Retinal pigment epithelial cell (primary cell): ENCODE data around the gene NKIRAS2.
"Not testable (repeated sequence)": the region's sequence is repeated elsewhere in the genome, so short reads cannot be mapped to it uniquely, and the experiment has no call there.

Source experiments
- DNase-seq: peaks from one replicate; pipeline ENCODE4 v3.0.0-alpha.2; 2010; ENCODE audit warnings: low read depth
- H3K4me3 ChIP-seq: 2 replicates; pipeline ENCODE4 v1.5.1; 2011; ENCODE audit warnings: mild to moderate bottlenecking, low read length, control low read depth, moderate library complexity
- TF ChIP-seq, protein P1 (sequence below): conservative IDR thresholded peaks from 2 replicates; pipeline ENCODE4 v1.5.1; 2011; ENCODE audit warnings: low read depth, low read length, control low read depth, inconsistent platforms

The NKIRAS2 gene

DNA sequence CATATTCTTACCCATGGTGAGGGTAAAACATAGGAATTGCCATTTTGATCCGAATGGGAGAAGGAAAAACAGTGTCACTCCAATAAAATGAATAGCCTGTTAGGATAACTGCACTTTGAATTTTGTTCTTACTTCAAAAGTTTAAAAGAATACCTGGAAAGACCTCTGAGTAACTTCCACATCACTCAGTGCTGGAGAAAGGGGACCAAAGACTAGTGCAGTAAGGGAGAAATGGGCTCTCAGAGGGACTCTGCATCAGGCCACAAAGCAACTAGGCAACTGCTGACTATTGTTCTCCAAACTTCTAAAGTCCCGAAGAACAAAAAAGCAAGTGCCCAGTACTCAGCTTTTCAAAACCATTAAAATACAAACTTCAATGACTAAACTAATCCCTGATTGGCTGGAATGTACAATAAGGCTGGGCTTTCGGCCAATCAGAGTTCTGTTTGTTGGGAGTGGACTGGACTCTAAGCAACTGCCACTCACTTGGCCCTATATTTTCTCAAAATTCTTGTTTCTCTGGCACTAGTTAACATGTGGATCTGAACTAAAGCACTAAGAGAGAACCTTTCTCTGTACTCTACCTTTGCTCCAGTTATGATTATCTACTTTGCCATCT, 8.9 kb upstream of the NKIRAS2 start:
- no peak for DNase-seq
- no peak overlapping the region for H3K4me3 ChIP-seq
- TF ChIP-seq, protein P1, sequence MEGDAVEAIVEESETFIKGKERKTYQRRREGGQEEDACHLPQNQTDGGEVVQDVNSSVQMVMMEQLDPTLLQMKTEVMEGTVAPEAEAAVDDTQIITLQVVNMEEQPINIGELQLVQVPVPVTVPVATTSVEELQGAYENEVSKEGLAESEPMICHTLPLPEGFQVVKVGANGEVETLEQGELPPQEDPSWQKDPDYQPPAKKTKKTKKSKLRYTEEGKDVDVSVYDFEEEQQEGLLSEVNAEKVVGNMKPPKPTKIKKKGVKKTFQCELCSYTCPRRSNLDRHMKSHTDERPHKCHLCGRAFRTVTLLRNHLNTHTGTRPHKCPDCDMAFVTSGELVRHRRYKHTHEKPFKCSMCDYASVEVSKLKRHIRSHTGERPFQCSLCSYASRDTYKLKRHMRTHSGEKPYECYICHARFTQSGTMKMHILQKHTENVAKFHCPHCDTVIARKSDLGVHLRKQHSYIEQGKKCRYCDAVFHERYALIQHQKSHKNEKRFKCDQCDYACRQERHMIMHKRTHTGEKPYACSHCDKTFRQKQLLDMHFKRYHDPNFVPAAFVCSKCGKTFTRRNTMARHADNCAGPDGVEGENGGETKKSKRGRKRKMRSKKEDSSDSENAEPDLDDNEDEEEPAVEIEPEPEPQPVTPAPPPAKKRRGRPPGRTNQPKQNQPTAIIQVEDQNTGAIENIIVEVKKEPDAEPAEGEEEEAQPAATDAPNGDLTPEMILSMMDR: no peak

DNA sequence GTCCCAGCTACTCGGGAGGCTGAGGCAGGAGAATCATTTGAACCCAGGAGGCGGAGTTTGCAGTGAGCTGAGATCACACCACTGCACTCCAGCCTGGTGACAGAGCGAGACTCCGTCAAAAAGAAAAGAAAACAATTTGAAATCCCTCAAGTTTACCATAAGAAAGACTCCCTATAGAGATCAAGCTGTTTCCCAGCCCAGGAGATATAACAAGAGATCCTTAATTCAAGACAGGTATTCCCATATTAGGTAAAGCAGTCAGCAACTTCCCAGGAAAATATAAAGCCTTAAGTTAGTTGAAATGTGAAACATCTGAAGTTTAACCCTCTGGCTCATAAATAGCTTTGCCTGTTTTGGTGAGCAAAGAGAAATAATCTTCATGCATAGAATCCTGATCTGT, 7.5 kb upstream of the NKIRAS2 start:
- not testable (repeated sequence) for DNase-seq

DNA sequence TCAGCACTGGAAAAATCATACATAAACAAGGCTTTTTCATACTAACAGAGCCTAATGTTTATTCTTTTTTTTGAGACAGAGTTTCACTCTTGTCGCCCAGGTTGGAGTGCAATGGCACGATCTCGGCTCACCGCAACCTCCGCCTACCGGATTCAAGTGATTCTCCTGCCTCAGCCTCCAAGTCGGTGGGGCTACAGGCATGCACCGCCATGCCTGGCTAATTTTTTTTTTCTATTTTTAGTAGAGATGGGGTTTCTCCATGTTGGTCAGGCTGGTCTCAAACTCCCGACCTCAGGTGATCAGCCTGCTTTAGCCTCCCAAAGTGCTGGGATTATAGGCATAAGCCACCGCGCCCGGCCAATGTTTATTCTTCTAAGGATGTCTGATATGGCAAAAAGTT, 6.2 kb upstream of the NKIRAS2 start:
- DNase-seq, H3K4me3 ChIP-seq: not testable (repeated sequence)

More for the DNA sequence above, 7.5 kb upstream of the NKIRAS2 start:
- not testable (repeated sequence) for H3K4me3 ChIP-seq

DNA sequence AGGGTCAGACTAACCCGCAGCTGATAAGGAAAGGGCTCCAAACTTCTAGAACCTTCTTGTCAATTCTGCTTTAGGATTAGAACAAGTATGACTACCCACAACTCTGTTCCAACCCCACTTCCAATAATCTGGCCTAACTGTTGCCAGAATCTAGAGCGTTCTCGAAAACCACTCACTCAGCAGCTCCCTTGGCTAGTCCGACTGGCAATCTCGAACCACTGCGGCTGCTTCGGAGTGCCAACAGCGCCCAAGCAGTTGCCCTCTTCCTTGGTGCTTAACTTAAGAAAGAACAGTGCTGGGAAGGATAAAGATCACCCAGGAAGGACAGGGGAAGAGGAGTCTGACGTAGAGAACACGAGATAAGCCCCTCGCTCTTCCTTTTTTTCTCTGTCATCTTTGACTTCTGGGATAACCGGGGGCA, 3.5 kb upstream of the NKIRAS2 start:
- H3K4me3 ChIP-seq: peak overlapping the region; percentile 99
- DNase-seq: no peak
- TF ChIP-seq, protein P1: no peak

DNA sequence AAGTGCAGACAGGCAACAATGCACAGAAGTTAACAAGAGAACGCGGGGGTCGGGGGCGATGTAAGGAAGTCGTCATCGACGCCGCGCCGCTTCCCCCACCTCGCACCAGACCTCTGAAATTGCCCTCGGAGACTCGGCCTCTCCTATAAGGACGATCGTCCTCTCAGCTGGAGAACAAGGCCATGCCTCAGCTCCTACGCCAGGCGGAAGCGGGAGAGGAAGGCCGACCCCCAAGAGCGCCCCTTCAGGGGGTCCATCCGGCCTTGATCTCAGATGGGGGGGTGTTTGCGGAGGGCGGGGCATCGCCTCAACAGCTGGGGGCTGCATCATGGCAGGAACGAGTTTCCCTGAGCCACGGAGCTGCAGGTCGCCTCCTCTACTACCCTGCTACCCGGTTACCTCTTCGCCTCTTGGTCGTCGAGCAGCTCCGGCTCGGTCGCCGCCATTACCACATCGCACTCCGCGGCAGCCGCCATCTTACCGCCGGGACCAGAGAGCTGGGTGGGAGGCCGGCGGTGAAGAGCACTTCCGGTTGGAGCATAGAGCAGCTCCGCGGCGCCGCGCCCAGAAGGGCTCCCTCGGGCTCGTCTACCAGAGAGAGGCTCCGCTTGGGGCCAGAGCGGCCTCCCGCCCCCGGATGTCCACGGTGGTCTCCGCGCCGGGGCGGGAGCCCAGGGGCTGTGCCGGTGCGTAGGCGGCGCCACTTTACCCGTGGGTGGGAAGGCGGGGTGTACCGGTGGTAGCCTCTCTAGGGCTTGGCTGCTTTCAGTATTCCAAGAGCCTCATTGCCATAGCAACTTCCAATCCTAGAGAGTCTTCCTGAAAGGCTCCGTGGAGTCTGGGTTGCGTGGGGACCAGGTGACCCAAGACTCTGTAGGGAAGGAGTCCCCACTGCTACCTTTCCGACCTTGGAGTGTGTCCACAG, 2.7 kb upstream of the NKIRAS2 start, which contains the start of gene DNAJC7:
Gene DNAJC7, minus strand, starts transcription at position 499 of the 925 bp plus-strand sequence. Its CDS starts 23 bp downstream, at position 476.
- peak; percentile 66 for DNase-seq
- TF ChIP-seq, protein P1: no peak
- peak within 1 kb of the TSS; percentile 99 for H3K4me3 ChIP-seq

DNA sequence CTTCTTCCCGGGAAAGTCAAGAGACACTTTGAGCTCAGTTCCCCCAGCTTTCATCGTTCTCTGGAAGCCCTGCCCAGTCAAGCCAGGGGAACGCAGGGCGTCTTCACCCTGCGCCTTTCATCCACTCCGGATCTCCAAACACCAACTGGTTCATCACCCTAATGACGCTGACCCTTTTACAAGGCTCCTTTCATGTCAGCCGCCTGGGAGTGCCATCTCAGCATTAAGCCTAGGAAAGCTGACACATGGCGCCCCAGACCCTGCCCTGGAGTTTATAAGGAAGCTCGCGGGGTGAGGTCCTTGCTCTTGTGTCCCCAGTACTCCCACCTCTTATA, 2.1 kb upstream of the NKIRAS2 start:
- no peak for DNase-seq
- peak overlapping the region; percentile 99 for H3K4me3 ChIP-seq
- TF ChIP-seq, protein P1: no peak

DNA sequence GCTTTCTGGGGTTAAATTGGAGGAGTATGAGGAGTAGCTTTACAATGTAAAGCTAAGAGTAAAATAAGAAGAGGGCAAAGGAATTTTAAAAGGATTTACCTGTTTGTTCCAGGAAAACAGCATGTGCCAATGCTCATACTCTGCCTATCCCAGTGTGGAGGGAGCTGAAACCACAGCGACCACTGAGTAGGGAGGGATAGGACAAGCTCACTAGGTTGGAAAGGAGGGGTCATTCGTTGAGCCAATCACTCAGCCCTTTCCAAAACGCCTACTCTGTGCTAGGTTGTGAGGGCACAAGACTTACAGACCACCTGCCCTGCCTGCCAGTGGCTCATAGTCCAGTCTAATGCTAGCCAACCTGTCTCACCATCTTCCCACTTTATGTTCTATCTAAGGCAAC, 1.6 kb upstream of the NKIRAS2 start:
- TF ChIP-seq, protein P1: no peak
- peak overlapping the region; percentile 99 for H3K4me3 ChIP-seq
- no peak for DNase-seq

DNA sequence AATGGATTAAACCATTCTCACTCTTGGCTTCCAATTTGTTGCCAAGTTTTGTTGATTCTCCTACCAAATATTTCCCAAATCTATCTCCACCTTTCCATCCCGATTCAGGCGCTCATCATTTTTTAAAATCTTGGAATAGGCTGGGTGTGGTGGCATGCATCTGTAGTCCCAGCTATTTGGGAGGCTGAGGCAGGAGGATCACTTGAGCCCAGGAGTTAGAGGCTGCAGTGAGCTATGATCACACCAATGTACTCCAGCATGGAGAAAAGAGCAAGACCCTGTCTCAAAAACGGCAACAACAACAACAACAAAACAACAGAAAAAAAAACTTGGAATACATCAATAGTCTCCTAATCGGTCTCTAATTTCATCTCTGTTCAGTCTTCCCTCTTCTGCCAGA, 902 bp upstream of the NKIRAS2 start:
- no peak overlapping the region for H3K4me3 ChIP-seq
- DNase-seq: no peak
- TF ChIP-seq, protein P1: no peak

DNA sequence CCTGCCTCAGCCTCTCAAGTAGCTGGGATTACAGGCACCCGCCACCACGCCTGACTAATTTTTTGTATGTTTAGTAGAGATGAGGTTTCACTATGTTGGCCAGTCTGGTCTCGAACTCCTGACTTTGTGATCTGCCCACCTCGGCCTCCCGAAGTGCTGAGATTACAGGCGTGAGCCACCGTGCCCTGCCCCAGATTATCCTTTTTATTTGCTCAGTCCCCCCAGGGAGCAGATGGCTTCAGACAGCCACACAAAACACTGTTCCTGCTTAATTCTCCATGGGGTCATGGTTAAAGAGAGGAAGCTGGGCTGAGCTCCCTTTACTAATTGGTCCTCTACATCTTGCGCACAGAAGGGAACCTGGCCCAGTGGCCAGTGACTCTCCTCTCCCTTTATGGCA, 955 bp downstream of the NKIRAS2 start:
- DNase-seq: not testable (repeated sequence)
- H3K4me3 ChIP-seq: peak overlapping the region; percentile 79
